SK-N-SH treated with all-trans-retinoic acid at 6 μM for 48 hours (cell line): Measurements from ENCODE around the gene A3GALT2.

Experiments used
- BACH2 ChIP-seq: fragments of 250-450 bp; sonication (Bioruptor Pico); IDR thresholded peaks from 2 replicates; pipeline ENCODE4 v1.9.0; 2021; ENCODE audit warnings: mild to moderate bottlenecking, borderline replicate concordance
- CREB5 ChIP-seq: fragments of 250-450 bp; sonication (Bioruptor Pico); IDR thresholded peaks from 2 replicates; pipeline ENCODE4 v1.5.1; 2020; ENCODE audit warnings: low read depth, mild to moderate bottlenecking, moderate library complexity
- CSRNP3 ChIP-seq: fragments of 250-450 bp; sonication (Bioruptor Pico); IDR thresholded peaks from 2 replicates; pipeline ENCODE4 v1.5.1; 2021; ENCODE audit warnings: mild to moderate bottlenecking, moderate library complexity
- GLIS3 ChIP-seq: fragments of 250-450 bp; sonication (Bioruptor Pico); IDR thresholded peaks from 2 replicates; pipeline ENCODE4 v1.5.0; 2020; ENCODE audit warnings: mild to moderate bottlenecking, moderate library complexity
- PATZ1 ChIP-seq: fragments of 250-450 bp; sonication (Bioruptor Pico); IDR thresholded peaks from 2 replicates; pipeline ENCODE4 v1.8.0; 2020; ENCODE audit warnings: mild to moderate bottlenecking, moderate library complexity, borderline replicate concordance
- POU6F1 ChIP-seq: fragments of 250-450 bp; sonication (Bioruptor Pico); IDR thresholded peaks from 2 replicates; pipeline ENCODE4 v1.8.0; 2021; ENCODE audit warnings: low read depth, mild to moderate bottlenecking, moderate library complexity, borderline replicate concordance
- PPARA ChIP-seq: fragments of 250-450 bp; sonication (Bioruptor Pico); IDR thresholded peaks from 2 replicates; pipeline ENCODE4 v1.5.0; 2020; ENCODE audit warnings: mild to moderate bottlenecking, borderline replicate concordance
- SNAI2 ChIP-seq: fragments of 250-450 bp; sonication (Bioruptor Pico); IDR thresholded peaks from 2 replicates; pipeline ENCODE4 v1.5.0; 2020; ENCODE audit warnings: mild to moderate bottlenecking, moderate library complexity
- TCF4 ChIP-seq: fragments of 250-450 bp; sonication (Bioruptor Pico); IDR thresholded peaks from 2 replicates; pipeline ENCODE4 v1.8.0; 2021; ENCODE audit warnings: mild to moderate bottlenecking, moderate library complexity, borderline replicate concordance
- TOX ChIP-seq: fragments of 250-450 bp; sonication (Bioruptor Pico); IDR thresholded peaks from 2 replicates; pipeline ENCODE4 v1.8.0; 2021; ENCODE audit warnings: mild to moderate bottlenecking, moderate library complexity, borderline replicate concordance
- ZFP3 ChIP-seq: fragments of 250-450 bp; sonication (Bioruptor Pico); IDR thresholded peaks from 2 replicates; pipeline ENCODE4 v1.5.0; 2020; ENCODE audit warnings: mild to moderate bottlenecking, moderate library complexity
- ZFP30 ChIP-seq: fragments of 450-650 bp; formaldehyde crosslinking; IDR thresholded peaks from 2 replicates; pipeline ENCODE4 v1.5.0; 2022; ENCODE audit warnings: mild to moderate bottlenecking, moderate library complexity
- ZNF565 ChIP-seq: fragments of 450-650 bp; formaldehyde crosslinking; conservative IDR thresholded peaks from 2 replicates; pipeline ENCODE4 v1.5.0; 2020; ENCODE audit warnings: low read depth, mild to moderate bottlenecking, moderate library complexity
- ZNF70 ChIP-seq: fragments of 450-650 bp; formaldehyde crosslinking; IDR thresholded peaks from 2 replicates; pipeline ENCODE4 v1.5.0; 2020; ENCODE audit warnings: mild to moderate bottlenecking, moderate library complexity

- TF ChIP-seq BACH2 (no peak), CREB5 (CRISPR knock-in tag) (no peak), GLIS3 (CRISPR knock-in tag) (no peak), ZNF565 (CRISPR knock-in tag) (no peak), ZFP30 (CRISPR knock-in tag) (no peak), POU6F1 (CRISPR knock-in tag) (no peak), TOX (CRISPR knock-in tag) (no peak), PPARA (no peak), ZNF70 (CRISPR knock-in tag) (no peak), ZFP3 (no peak), CSRNP3 (no peak), SNAI2 (CRISPR knock-in tag) (no peak), PATZ1 (CRISPR knock-in tag) (no peak), TCF4 (CRISPR knock-in tag) (no peak)
Measured at GRCh38 chr1:33329600-33330305, 8.9 kb upstream of the A3GALT2 start.
